NCI-H2196 treated with DMSO at 0.1 percent for 48 hours (cell line): ENCODE results near the gene FYCO1.
A peak's percentile ranks its signal among the peaks of the same experiment; 100 is the strongest.
"Not testable (repeated sequence)": the region's sequence is repeated elsewhere in the genome, so short reads cannot be mapped to it uniquely, and the experiment has no call there.

Experiments
- DNase-seq: peaks from one replicate; lab custom pipeline; 2025; ENCODE audit not compliant: unreplicated experiment; lab: John Stamatoyannopoulos, UW

Gene FYCO1

DNA sequence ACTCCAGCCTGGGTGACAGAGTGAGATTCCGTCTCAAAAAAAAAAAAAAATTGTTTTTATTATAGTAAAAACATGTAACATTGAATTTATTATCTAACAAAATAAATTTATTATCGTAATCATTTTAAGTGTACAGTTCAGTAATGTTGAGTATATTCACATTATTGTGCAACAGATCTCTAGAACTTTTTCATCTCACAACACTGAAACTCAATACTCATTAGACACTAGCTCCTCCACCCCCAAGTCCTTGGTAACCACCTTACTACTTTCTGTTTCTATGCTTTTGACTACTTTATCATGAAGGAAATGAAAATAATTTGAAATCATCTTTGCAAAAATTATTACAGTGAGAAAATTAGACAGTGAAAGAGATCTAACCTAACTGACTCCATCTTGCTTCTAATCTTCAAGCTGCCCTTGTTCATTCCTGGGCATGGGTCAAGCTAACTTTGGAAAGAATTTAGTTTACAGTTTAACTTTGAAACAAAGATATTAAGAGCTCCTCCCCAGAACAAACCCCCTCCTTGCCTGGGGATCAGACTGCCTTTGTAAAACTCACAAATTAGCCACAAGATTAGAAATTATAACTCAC lies 15.0 kb upstream of the FYCO1 start:
- DNase-seq = no peak

DNA sequence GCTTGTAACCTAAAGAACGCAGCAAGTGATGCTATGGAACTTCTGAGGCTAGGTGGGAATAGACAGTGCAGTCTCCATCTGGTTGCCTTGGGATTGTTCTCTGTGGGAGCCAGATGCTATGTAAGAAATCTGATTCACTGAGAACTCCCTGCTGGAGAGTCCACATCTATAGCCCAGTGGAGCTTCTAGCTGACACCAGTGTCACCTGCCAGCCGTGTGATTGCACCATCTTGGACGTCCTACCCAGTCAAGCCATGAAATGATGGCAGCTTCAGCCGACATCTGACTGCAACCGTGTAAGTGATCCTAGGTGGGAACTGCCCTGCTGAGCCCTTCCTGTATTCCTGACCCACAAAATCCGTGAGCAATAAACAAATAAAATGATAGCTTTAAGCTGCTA lies 12.4 kb upstream of the FYCO1 start:
- no peak for DNase-seq

DNA sequence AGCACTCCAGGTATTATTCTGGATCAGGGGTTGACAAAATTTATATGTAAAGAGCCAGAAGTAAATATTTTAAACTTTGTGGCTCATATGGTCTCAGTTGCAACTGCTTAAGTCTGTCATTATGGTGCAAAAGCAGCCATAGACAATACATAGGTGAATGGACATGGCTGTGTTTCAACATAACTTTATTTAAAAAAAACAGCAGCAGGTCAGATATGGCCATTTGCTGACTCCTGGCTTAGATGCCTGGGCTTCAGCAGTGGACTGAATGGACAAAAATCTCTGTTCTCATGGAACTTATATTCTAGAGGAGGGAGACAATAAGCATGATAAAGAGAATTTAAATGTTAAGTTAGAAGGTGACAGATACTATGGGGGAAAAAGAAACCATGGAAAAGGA lies 11.7 kb upstream of the FYCO1 start:
- DNase-seq = no peak

DNA sequence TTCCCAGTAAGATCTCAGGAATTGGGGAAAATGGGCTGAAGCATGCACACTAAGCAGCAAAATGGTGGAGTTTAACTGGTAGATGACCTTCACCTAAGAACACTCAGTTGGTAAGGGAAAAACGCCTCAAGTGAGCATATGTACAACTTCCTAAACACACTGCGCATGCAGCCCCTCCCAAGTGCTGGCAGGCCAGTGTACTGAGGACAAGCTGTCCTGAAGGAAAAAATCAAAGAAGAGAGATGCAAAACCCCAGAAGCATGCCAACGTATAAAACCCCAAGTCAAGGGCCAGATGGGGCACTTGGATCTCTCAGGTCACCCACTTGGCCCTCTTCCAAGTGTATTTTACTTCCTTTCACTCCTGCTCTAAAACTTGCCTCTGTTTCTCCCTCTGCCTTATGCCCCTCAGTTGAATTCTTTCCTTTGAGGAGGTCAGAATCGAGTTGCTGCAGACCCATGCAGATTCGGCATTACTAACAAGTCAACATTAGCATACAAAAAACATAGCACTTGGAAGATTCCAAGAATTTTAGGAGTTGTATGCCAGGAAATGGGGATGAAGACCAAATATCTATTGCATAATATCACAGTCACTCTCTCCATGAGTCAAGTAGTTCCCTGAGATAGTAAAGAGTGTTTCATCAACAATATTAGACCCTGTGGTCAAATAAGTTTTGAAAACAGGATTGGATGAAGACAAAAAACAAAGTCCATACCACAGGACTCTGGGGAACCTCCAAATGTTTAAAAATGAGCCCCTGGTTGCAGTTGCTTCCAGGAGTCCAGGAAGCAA lies 10.8 kb upstream of the FYCO1 start:
- DNase-seq = no peak

DNA sequence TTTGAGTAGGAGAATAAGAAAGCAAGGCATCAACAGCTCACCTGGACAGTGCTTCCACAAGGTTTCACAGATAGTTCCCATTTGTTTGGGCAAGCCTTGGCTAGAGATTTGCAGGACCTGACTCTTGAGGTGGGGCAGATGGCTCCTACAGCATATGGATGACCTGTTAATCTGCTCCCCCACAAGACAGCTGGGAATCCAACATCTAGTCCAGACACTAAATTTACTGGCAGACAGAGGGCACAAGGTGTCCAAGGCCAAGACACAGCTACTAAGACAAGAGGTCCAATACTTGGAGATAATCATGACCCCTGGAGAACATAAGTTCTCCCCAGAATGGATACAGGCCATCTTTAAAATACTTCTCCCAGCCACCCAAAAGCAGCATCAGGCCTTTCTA lies 8.1 kb upstream of the FYCO1 start:
- not testable (repeated sequence) for DNase-seq

DNA sequence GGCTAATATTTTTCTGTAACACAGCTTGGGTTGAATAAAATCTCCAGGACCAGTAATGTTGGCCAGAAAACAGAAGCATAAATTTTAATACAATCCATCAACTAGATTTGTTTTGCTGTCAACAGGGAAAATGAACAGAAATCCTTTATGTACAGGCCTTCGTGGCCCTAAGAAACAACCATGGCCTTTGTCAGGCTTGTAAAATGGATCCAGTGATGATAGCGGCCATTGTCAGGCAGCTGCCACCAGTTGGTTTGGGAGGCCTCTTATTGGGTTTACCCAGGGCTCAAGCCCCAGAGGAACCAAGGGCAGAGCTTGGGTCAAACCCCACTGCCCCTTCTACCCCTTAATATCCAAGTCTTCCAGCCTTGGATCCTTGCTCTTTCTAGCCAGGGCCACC lies 5.6 kb upstream of the FYCO1 start:
- DNase-seq = no peak

DNA sequence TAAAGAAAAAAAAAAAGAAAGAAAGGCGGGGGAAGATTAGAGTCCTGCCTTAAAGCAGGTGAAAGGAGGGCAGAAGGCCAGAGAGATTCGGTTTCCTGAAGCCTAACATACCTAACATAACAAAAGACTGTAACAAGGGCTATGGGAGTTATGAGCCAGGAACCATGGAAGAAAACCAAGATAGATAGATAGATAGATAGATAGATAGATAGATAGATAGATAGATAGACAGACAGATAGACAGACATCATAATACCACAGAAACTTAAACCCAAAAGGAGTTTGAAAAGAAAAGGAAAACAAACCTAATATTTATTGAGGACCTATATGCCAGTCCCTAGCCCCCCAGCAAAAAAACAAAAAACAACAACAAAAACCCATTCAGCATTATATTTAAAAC lies 2.3 kb upstream of the FYCO1 start:
- no peak for DNase-seq

DNA sequence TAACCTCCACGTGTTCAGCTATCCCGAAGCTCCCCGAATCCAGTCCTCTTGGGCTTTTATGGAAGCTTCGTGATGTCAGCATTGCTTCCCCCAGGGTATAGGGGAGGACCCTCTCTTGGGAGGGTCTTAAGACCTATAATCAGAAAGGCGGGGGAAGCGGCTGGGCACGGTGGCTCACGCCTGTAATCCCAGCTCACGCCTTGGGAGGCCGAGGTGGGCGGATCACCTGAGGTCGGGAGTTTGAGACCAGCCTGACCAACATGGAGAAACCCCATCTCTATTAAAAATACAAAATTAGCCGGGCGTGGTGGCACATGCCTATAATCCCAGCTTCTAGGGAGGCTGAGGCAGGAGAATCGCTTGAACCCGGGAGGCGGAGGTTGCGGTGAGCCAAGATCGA lies 1.9 kb upstream of the FYCO1 start:
- not testable (repeated sequence) for DNase-seq

DNA sequence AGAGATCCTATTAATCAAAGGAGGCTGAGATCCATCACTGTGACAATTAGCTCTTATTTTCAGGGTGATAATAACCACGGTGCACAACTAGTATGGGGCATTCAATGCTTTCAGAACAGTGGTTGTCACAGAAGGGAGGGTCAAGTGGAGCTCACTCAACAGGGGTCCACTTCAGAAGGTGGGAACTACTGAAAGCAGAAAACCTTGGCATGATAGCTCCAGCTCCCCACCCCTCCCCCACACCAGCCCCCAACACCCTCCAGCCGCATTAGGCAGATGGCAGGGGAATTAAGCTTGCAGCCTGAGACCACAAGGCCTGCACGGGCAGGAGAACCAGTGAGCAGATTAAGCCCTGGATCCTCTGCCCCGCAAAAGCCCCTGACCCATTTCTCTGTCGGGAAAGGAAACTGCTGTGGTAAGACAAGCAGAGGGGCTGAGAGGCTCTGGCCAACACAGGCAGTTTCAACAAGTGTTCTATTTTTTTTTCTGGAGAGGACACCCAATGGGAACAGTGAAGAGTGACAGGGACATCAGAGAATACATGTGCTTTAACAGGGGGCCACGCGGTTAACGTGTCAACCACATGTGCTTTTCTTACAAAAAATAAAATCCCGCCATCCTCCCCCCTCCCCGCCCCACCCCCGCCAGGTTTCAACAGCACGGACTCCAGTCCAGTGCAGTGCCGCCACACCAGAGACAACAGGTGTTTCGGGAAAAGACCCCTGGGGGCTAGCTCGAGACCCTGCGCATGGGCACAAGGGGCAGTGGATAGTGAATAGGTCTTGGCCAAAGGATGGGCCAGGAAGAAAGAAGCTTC lies 997 bp downstream of the FYCO1 start:
- DNase-seq = no peak

DNA sequence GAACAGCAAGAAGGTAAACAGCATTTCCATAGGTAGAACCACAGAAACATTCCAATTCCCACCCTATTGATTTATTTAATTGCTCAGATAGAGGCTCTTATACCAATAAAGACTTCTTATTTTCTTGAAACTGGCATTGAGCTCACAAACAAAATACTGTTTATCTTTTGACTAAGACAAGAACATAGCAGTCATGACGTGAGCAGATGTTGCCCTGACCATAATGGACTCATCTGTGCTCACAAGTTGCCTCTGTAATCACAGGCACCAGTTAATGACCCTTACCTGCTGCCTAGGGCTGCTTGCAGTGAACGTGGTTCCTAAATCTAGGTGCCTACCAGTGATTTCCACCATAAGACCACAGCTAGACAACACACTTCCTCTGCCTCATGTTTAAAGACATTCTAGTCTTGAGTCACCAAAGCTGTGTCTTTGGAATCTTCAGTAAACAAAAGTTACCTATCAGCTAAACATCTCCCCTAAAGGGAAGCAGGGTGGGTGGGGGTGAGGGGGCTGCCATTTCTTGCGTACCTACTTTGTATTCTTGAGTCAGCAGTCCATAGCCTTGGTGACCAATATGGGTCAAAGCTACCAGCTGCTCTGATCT lies 2.1 kb downstream of the FYCO1 start:
- no peak for DNase-seq

DNA sequence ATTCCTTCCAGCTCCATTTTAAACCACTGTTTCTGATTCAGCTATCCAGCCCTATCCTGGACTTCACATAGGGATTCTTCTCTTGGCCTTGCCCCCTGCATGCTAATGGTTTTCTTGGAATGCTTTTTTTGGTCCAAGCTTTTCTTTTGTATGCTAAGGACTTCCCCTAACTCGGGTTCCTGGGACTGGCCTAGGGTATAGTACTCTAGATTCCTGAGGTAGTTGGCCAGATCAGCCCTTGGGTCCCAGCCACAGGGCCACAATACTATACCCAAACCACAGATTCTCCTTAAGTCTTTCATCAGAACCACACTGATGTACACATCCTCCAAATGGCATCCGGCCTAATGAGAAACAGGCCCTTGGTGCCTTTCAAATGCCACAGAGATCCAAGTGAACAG lies 2.8 kb downstream of the FYCO1 start:
- DNase-seq = no peak

DNA sequence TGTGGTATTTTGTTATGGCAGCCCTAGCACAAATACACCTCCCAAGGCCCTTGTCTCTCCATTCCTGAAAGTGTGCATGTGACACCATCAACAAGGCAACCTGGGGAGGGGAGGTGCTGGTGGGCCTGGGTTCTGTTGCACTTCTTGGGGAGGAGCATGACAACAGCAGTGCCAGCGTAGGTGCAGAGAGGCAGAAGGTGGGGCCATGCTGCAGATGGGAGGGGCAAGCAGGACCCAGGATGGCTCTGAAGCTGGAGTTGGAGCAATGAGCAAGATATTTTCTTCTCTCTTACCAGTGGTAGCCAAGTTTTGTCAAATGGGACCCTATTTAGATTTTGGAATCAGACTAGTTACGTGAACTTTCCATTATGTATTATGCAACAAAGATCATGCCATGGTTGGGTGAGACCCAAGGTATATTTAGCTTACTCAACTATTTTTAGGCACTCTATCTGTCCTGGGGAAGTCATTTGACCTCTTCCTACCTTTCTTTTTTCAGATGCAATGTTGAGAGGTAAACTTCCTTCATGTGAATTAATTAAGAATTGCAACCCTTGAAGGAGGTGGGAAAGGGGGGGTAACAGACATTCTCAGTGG lies 3.4 kb downstream of the FYCO1 start:
- no peak for DNase-seq

DNA sequence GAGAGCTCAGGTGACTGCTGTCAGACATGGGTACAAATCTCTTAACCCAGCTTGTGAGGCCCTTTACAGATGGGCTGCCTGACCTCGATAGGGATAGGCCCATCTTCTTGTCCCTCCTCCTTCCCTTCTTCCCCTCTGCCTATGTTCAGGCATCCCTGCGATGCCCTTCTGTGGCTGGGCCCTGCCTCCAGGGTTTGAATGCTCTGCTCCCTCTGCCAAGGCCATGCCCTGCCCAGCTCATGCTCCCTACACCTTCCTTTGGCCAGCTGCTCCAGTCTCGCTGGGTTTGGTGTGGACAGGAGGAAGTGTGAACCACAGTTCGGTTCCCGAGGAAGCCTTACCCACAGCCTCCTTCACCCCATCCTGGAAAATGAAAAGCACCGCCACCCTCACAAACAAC lies 4.3 kb downstream of the FYCO1 start:
- no peak for DNase-seq

DNA sequence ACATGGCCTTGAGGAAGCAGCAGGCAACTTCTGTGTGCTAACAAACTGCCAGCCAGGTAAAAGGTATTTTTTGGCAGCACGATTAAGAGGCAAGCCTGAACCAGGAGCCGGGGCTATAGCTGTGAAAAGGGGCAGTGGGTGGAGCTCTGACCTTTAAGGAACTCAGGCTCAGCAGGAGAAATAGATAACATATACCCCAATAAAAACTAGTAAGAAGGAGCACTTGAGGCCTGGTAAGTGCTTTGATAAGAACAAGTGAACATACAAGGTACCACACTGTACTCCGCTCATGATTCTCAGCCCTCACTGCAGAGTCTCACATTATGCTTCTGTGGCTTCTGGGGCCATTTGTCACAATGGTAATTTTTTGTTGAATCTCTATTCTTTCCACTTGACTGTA lies 5.4 kb downstream of the FYCO1 start:
- no peak for DNase-seq

DNA sequence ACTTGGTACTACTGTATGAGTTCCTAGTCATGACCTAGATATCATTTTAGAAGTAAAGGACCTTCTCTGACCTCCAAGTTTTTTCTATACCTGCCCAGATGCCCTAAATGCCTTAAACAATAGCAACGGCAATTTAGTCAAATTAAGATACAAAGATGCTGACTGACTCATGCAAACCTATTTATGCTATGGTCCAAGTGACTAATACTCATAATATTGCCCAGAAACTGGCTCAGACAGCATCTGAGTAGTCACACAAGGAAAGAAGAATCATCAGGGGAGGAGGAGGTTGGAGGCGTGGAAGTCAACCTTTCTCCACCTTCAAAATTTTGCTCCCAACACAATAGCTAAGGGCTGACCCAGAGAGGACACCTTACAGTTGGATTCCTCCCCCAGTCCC lies 6.8 kb downstream of the FYCO1 start:
- DNase-seq = no peak

DNA sequence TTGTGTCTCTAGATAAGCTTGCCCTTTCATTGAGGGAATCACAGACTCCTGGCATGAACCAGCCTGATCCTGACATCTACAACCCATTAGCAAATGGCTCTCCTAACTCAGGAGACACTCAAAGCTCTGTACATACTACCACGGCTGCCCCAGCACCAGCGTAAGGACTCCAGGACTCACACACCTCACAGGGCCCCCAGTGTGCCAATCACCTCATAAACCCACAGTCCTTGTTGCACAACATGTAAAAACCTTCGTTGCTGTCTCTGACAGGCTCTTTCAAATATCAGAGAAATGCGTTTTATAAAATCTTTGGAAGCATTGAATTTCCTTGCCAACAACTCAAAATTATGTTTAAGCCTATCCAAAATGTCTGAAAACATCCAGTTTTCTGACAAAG lies 7.3 kb downstream of the FYCO1 start:
- DNase-seq = no peak

DNA sequence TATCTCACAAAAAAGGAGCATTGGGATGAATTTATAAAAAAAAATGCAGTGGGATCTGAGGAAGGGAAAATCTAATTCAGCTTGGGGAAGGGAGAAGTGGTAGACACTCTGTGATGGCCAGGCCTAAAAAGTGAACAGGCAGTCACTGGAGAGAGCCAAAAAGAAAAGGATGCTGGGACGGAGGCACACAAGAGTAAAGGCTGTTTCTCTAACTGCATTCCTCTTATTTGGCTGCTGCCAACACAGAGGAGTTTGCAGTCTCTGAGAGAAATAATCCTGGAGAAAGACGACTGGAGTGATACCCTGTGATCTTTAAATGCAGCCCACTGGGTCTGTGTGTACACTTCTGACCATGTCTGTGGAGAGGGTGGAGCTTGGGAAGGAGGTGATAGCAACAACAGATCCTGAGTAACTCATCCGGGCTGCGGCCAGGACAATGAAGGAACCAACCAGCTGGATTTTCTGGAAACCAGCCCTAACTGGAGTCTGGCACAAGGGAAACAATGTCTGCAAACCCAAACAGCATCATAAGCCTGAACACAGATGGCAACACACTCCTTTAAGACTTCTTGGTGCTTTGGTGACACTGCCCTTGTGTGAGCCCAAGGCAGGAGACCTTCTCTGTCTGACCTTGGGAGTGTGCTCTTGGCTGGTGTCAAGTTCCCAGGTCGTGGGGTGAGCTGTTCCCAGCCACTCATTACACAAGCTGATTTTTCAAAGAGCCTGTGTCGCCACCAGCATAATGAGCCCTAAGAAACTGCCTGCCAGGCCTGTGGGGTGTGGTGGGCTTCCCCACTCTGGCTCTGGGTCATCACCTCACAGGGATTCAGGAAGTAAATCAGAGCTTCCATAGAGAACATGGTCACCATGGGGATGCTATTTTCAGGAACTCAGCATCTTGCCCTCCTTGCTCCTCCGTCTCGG lies 8.0 kb downstream of the FYCO1 start:
- no peak for DNase-seq

DNA sequence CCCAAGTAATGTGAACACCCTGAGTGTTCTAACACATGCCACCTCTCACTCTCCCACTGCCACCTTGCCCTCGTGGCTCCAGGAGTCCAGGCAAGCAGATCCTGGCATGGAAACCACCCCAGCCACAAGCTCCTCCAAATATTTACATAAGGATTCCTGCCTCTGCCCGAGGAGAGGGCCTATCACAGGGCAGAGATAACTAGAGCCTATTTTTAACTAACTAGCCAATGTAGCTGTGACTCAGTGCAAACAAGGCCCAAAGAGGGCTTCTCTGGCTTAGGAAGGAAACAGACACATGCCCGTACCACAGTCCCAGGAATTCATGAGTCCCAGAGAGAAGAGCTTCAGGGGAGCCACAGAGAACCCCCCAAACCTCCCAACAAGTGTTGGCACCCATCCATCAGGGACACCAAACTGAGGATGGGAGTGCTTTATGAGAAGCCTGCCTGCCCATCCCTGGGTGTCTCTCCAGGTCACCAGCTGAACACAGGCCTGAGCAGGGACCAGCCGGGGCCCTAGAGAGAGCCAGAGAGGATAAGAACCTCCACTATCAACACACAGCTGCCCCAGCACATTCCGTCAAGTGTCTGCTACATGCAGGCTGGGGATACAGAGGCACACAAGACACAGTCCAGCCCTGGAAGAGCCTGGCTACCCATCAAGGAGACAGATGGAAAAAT lies 9.2 kb downstream of the FYCO1 start:
- peak; percentile 44 for DNase-seq

DNA sequence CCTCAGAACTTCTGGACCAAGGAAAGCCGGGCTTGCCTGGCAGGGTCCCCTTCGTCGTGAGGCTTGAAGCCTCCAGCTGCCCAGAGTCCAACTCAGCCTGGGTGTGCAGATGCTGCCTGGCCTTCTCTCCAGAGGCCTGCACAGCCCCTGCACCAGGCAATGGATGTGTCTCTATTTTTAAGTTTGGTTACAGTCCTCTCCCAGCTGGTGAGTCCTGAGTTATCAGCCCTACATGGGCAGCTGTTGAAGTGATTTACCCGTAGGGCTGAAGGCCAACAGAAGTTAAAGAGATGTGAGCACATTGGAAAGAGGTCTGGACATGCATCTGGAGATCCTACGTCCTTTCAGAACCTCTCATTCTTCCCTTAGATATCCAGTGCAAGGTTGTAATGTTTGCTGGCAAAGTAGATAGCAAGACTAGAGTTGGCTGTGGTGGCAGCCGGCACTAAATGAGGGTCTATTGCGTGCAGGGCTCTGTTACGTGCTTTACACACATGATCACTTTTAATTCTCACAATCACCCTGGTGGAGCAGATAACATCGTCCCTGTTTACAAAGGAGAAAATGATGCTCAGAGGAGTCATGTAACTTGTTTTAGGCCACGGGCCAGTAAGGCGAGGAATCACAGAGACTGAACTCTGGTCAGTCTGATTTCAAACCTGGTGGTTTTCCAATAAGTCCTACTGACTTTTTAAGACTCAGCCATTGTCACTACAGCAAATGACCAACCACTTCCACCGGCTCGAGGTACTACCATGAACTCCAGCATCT lies 9.9 kb downstream of the FYCO1 start:
- DNase-seq = no peak
